H9 (cell line): ENCODE data around the gene STH. TPM values are rescaled to one million over a fixed set of nuclear protein-coding genes. Genes with fewer than 3 reads are reported as not detected.

Source experiments
- DNase-seq: peaks from one replicate; pipeline ENCODE4 v3.0.0-alpha.2; 2017
- H2AFZ ChIP-seq: one replicate; pipeline ENCODE4 v1.6.1; 2013; ENCODE audit warnings: mild to moderate bottlenecking, low read length, control low read depth, moderate library complexity
- H2AK5ac ChIP-seq: 2 replicates; pipeline ENCODE4 v1.6.1; 2013; ENCODE audit warnings: low read length, control low read depth, mixed read lengths; ENCODE audit not compliant: insufficient read length
- H2BK120ac ChIP-seq: one replicate; pipeline ENCODE4 v1.6.1; 2013; ENCODE audit warnings: low read depth, mild to moderate bottlenecking, low read length, control low read depth, inconsistent platforms; ENCODE audit not compliant: poor library complexity, severe bottlenecking
- H2BK12ac ChIP-seq: 2 replicates; pipeline ENCODE4 v1.6.1; 2013; ENCODE audit warnings: low read length, control low read depth, mixed read lengths, low read depth; ENCODE audit not compliant: insufficient read length
- H2BK15ac ChIP-seq: 2 replicates; pipeline ENCODE4 v1.6.1; 2013; ENCODE audit warnings: low read depth, low read length, control low read depth
- H2BK20ac ChIP-seq: one replicate; pipeline ENCODE4 v1.6.1; 2013; ENCODE audit warnings: low read depth, mild to moderate bottlenecking, low read length, control low read depth, inconsistent platforms; ENCODE audit not compliant: poor library complexity, severe bottlenecking
- H2BK5ac ChIP-seq: 2 replicates; pipeline ENCODE4 v1.6.1; 2013; ENCODE audit warnings: low read length, control low read depth, mixed read lengths; ENCODE audit not compliant: insufficient read length
- H3K14ac ChIP-seq: 2 replicates; pipeline ENCODE4 v1.6.1; 2013; ENCODE audit warnings: low read length, control low read depth; ENCODE audit not compliant: insufficient read depth
- H3K18ac ChIP-seq: 2 replicates; pipeline ENCODE4 v1.6.1; 2013; ENCODE audit warnings: low read depth, mild to moderate bottlenecking, mixed read lengths, low read length, control low read depth; ENCODE audit not compliant: insufficient read length
- H3K23ac ChIP-seq: 2 replicates; pipeline ENCODE4 v1.6.1; 2013; ENCODE audit warnings: low read length, control low read depth, mixed read lengths, low read depth; ENCODE audit not compliant: insufficient read length
- H3K23me2 ChIP-seq: 2 replicates; pipeline ENCODE4 v1.6.1; 2013; ENCODE audit warnings: low read depth, mild to moderate bottlenecking, mixed read lengths, low read length, control low read depth; ENCODE audit not compliant: insufficient read length, poor library complexity, severe bottlenecking
- H3K27ac ChIP-seq: 2 replicates; pipeline ENCODE4 v1.5.1; 2013; ENCODE audit warnings: low read length, control low read depth, mixed read lengths, low read depth; ENCODE audit not compliant: insufficient read length
- H3K27me3 ChIP-seq: 2 replicates; pipeline ENCODE4 v1.6.1; 2013; ENCODE audit warnings: low read length, control low read depth, inconsistent platforms; ENCODE audit not compliant: insufficient read depth
- H3K4ac ChIP-seq: 2 replicates; pipeline ENCODE4 v1.6.1; 2013; ENCODE audit warnings: low read depth, mild to moderate bottlenecking, control low read depth, inconsistent platforms, low read length, moderate library complexity
- H3K4me1 ChIP-seq: 2 replicates; pipeline ENCODE4 v1.6.1; 2013; ENCODE audit warnings: low read length, control low read depth, inconsistent platforms; ENCODE audit not compliant: insufficient read depth
- H3K4me2 ChIP-seq: 2 replicates; pipeline ENCODE4 v1.6.1; 2013; ENCODE audit warnings: low read length, control low read depth, mixed read lengths; ENCODE audit not compliant: insufficient read length, insufficient read depth
- H3K56ac ChIP-seq: 2 replicates; pipeline ENCODE4 v1.6.1; 2013; ENCODE audit warnings: low read depth, mild to moderate bottlenecking, mixed read lengths, low read length, control low read depth; ENCODE audit not compliant: insufficient read length
- H3K79me1 ChIP-seq: 2 replicates; pipeline ENCODE4 v1.6.1; 2013; ENCODE audit warnings: low read depth, mild to moderate bottlenecking, moderate library complexity, low read length, control low read depth, inconsistent platforms; ENCODE audit not compliant: insufficient read depth, poor library complexity, severe bottlenecking
- H3K79me2 ChIP-seq: 2 replicates; pipeline ENCODE4 v1.6.1; 2013; ENCODE audit warnings: low read length, control low read depth, inconsistent platforms; ENCODE audit not compliant: insufficient read depth
- H3K9ac ChIP-seq: 2 replicates; pipeline ENCODE4 v1.6.1; 2013; ENCODE audit warnings: low read length, control low read depth, mixed read lengths; ENCODE audit not compliant: insufficient read length; ENCODE audit errors: extremely low read depth
- H3K9me3 ChIP-seq: one replicate; pipeline ENCODE4 v1.6.1; 2013; ENCODE audit warnings: low read depth, low read length, inconsistent platforms; ENCODE audit not compliant: control insufficient read depth
- H3T11ph ChIP-seq: one replicate; pipeline ENCODE4 v1.6.1; 2013; ENCODE audit warnings: mild to moderate bottlenecking, low read length, control low read depth, inconsistent platforms
- H4K20me1 ChIP-seq: one replicate; pipeline ENCODE4 v1.6.1; 2013; ENCODE audit not compliant: control insufficient read depth, insufficient read length, insufficient read depth
- H4K5ac ChIP-seq: 2 replicates; pipeline ENCODE4 v1.6.1; 2013; ENCODE audit warnings: low read depth, mild to moderate bottlenecking, mixed read lengths, low read length, control low read depth; ENCODE audit not compliant: insufficient read length
- H4K8ac ChIP-seq: replicated peaks from 2 replicates; pipeline ENCODE4 v1.6.1; 2013; ENCODE audit warnings: low read length, control low read depth, mixed read lengths, low read depth; ENCODE audit not compliant: insufficient read length
- H4K91ac ChIP-seq: 2 replicates; pipeline ENCODE4 v1.6.1; 2013; ENCODE audit warnings: low read depth, mild to moderate bottlenecking, moderate library complexity, mixed read lengths, low read length, control low read depth; ENCODE audit not compliant: insufficient read length
- H3K27ac Mint-ChIP-seq, 3 experiments: 2 replicates in 2 of 3; 3 replicates in 1 of 3; pipeline ENCODE4 v1.8.0; 2020 to 2021; ENCODE audit warnings: mixed read lengths in 3 of 3, mild to moderate bottlenecking in 1 of 3, moderate library complexity in 1 of 3
- H3K27me3 Mint-ChIP-seq: 2 replicates; pipeline ENCODE4 v1.8.0; 2021; ENCODE audit warnings: low read depth, mild to moderate bottlenecking, moderate library complexity, mixed read lengths
- H3K36me3 Mint-ChIP-seq, 3 experiments: 2 replicates in 2 of 3; 3 replicates in 1 of 3; pipeline ENCODE4 v1.8.0; 2020 to 2021; ENCODE audit warnings: low read depth in 3 of 3, mixed read lengths in 3 of 3; ENCODE audit not compliant: insufficient read depth in 1 of 3
- H3K4me1 Mint-ChIP-seq, 2 experiments: 2 replicates each; pipeline ENCODE4 v1.8.0; 2020; ENCODE audit warnings: mixed read lengths in 2 of 2
- H3K4me3 Mint-ChIP-seq, 2 experiments: 2 replicates in 1 of 2; 3 replicates in 1 of 2; pipeline ENCODE4 v1.8.0; 2020 to 2021; ENCODE audit warnings: mild to moderate bottlenecking in 2 of 2, mixed read lengths in 2 of 2, moderate library complexity in 1 of 2
- H3K9me3 Mint-ChIP-seq, 2 experiments: 2 replicates in 1 of 2; 3 replicates in 1 of 2; pipeline ENCODE4 v1.8.0; 2020; ENCODE audit warnings: mild to moderate bottlenecking in 2 of 2, mixed read lengths in 2 of 2, moderate library complexity in 1 of 2
- WGBS: extraction: QIAGEN DNeasy Blood & Tissue Kit; methylation state at CpG from one replicate; pipeline ENCODE4 v1.1.7; 2013; ENCODE audit warnings: missing lambda C conversion rate, low lambda C conversion rate, mixed read lengths; ENCODE audit not compliant: insufficient read length; ENCODE audit errors: extremely low coverage; 5-methylcytosine and 5-hydroxymethylcytosine counted together
- total RNA-seq: library from RNA; stranded (reverse); gene quantifications from 2 replicates; pipeline ENCODE4 v1.2.1, GENCODE V29; 2021
- TF ChIP-seq, protein P1 (sequence below): fragments of 200-600 bp; sonication (generic); conservative IDR thresholded peaks from 3 replicates; pipeline ENCODE4 v1.8.0; 2021; ENCODE audit warnings: antibody characterized with exemption, mild to moderate bottlenecking

The STH gene
- total RNA-seq, 1 experiment from 2014 or later, result not detected

DNA sequence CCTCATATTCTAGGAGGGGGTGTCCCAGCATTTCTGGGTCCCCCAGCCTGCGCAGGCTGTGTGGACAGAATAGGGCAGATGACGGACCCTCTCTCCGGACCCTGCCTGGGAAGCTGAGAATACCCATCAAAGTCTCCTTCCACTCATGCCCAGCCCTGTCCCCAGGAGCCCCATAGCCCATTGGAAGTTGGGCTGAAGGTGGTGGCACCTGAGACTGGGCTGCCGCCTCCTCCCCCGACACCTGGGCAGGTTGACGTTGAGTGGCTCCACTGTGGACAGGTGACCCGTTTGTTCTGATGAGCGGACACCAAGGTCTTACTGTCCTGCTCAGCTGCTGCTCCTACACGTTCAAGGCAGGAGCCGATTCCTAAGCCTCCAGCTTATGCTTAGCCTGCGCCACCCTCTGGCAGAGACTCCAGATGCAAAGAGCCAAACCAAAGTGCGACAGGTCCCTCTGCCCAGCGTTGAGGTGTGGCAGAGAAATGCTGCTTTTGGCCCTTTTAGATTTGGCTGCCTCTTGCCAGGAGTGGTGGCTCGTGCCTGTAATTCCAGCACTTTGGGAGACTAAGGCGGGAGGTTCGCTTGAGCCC lies 11.6 kb downstream of the STH start:
- Mint-ChIP-seq H3K9me3 (peaks cover 0 to 6% of the 10 kb centered on the region in 2 experiments; a peak in 2 of 5 replicates), H3K27ac (no peak overlapping the region), H3K27me3 (peaks cover 2% of the 10 kb centered on the region), H3K4me3 (no peak overlapping the region), H3K4me1 (0 out of 4 replicates have a peak, but pooled peaks cover 0 to 6% of the 10 kb centered on the region in 2 experiments), H3K36me3 (no peaks in the 10 kb centered on the region; a peak in 2 of 7 replicates)
- Histone ChIP-seq H3K4me2 (no peak overlapping the region), H3K79me2 (no peaks in the 10 kb centered on the region), H4K8ac (no peak overlapping the region), H3K56ac (no peak overlapping the region), H3K18ac (no peak overlapping the region), H3K27ac (no peak overlapping the region), H3K9ac (no peak overlapping the region), H3K23ac (no peak overlapping the region), H3K4ac (no peak overlapping the region), H2AK5ac (no peak overlapping the region), H3K9me3 (no peaks in the 10 kb centered on the region), H3K79me1 (no peaks in the 10 kb centered on the region), H4K20me1 (no peaks in the 10 kb centered on the region), H4K5ac (no peak overlapping the region), H2BK120ac (no peak overlapping the region), H3T11ph (no peak overlapping the region), H3K27me3 (no peaks in the 10 kb centered on the region), H3K4me1 (no peaks in the 10 kb centered on the region), H2BK12ac (no peak overlapping the region), H3K14ac (no peak overlapping the region), H4K91ac (no peak overlapping the region), H2BK20ac (no peak overlapping the region), H2BK5ac (no peak overlapping the region), H2BK15ac (no peak overlapping the region), H2AFZ (no peak overlapping the region), H3K23me2 (no peaks in the 10 kb centered on the region)
- peak; percentile 68 for DNase-seq
- no CpG with 5 or more reads among the region's 16 CpGs for WGBS
- TF ChIP-seq, protein P1, sequence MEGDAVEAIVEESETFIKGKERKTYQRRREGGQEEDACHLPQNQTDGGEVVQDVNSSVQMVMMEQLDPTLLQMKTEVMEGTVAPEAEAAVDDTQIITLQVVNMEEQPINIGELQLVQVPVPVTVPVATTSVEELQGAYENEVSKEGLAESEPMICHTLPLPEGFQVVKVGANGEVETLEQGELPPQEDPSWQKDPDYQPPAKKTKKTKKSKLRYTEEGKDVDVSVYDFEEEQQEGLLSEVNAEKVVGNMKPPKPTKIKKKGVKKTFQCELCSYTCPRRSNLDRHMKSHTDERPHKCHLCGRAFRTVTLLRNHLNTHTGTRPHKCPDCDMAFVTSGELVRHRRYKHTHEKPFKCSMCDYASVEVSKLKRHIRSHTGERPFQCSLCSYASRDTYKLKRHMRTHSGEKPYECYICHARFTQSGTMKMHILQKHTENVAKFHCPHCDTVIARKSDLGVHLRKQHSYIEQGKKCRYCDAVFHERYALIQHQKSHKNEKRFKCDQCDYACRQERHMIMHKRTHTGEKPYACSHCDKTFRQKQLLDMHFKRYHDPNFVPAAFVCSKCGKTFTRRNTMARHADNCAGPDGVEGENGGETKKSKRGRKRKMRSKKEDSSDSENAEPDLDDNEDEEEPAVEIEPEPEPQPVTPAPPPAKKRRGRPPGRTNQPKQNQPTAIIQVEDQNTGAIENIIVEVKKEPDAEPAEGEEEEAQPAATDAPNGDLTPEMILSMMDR, result peak; percentile 39; the same call in 2 of the 3 replicates
